Activated CD4-positive, CD25-positive, alpha-beta regulatory T cell (primary cell): Measurements from ENCODE around the gene MSL1.

Experiments
- DNase-seq, 4 experiments: peaks; one replicate each; lab custom pipeline; 2025; lab: John Stamatoyannopoulos, UW

MSL1 gene

GRCh38 chr17:40090237-40091119 is 31.3 kb upstream of the MSL1 start:
- DNase-seq: no peak

GRCh38 chr17:40091691-40092397 is 29.9 kb upstream of the MSL1 start:
- no peak for DNase-seq

- DNase-seq: no peak
Observed at GRCh38 chr17:40092581-40092980, 29.2 kb upstream of the MSL1 start.

- no peak for DNase-seq
Observed at GRCh38 chr17:40093005-40093579, 28.7 kb upstream of the MSL1 start.

- DNase-seq: no peak
Observed at GRCh38 chr17:40093580-40094201, 28.1 kb upstream of the MSL1 start.

- DNase-seq: no peak
Observed at GRCh38 chr17:40094874-40095273, 26.9 kb upstream of the MSL1 start.

- no peak for DNase-seq
Observed at GRCh38 chr17:40095351-40095943, 26.3 kb upstream of the MSL1 start.

- peak; percentile 45 to 63 (median 54) for DNase-seq
Observed at GRCh38 chr17:40095944-40096791, 25.6 kb upstream of the MSL1 start.

- no peak for DNase-seq
Observed at GRCh38 chr17:40097087-40097486, 24.7 kb upstream of the MSL1 start.

GRCh38 chr17:40097931-40098845 is 23.6 kb upstream of the MSL1 start:
- DNase-seq: no peak

- peak; percentile 99 to 100 (median 99) for DNase-seq
Observed at GRCh38 chr17:40098846-40099618, 22.7 kb upstream of the MSL1 start.

GRCh38 chr17:40099619-40100418 is 22.0 kb upstream of the MSL1 start:
- DNase-seq: no peak

- no peak for DNase-seq
Observed at GRCh38 chr17:40100419-40100668, 21.4 kb upstream of the MSL1 start, which contains the start of gene NR1D1. TSS of gene NR1D1 (minus strand) at chr17:40100589. CDS start at chr17:40100094, 495 bp downstream.

- peak; percentile 57 to 71 (median 70) for DNase-seq
Observed at GRCh38 chr17:40100669-40101366, 21.0 kb upstream of the MSL1 start.

- no peak for DNase-seq
Observed at GRCh38 chr17:40101367-40102210, 20.2 kb upstream of the MSL1 start.

GRCh38 chr17:40103071-40103661 is 18.6 kb upstream of the MSL1 start:
- no peak for DNase-seq

GRCh38 chr17:40103688-40104087 is 18.1 kb upstream of the MSL1 start:
- no peak for DNase-seq
